HG03280 (cell line): Measurements from ENCODE around the gene TNFAIP1.

ENCODE experiments used
- ATAC-seq: cut with Tn5 transposase; IDR thresholded peaks from one replicate; pipeline ENCODE4 v1.9.1; 2021; ENCODE audit warnings: mild to moderate bottlenecking, moderate library complexity; ENCODE audit not compliant: unreplicated experiment

TNFAIP1 gene

GRCh38 chr17:28370035-28370743, 34.6 kb downstream of the TNFAIP1 start, which contains the start of gene VTN:
TSS of gene VTN (minus strand) at chr17:28370307. CDS start at chr17:28370203, 104 bp downstream.
- ATAC-seq: no peak

GRCh38 chr17:28370744-28371103, 35.2 kb downstream of the TNFAIP1 start:
- ATAC-seq: no peak

- ATAC-seq: peak; percentile 83
These were observed 36.0 kb downstream of the TNFAIP1 start, which contains the start of gene SARM1 for GRCh38 chr17:28371245-28372202. TSS of gene SARM1 (plus strand) at chr17:28371694. CDS start at chr17:28372033, 339 bp downstream.

- peak; percentile 14 for ATAC-seq
These were observed 36.8 kb downstream of the TNFAIP1 start for GRCh38 chr17:28372203-28372944.

- ATAC-seq: no peak
These were observed 37.3 kb downstream of the TNFAIP1 start for GRCh38 chr17:28372945-28373274.

- ATAC-seq: no peak
These were observed 44.5 kb downstream of the TNFAIP1 start for GRCh38 chr17:28379814-28380801.

GRCh38 chr17:28381141-28381825, 45.7 kb downstream of the TNFAIP1 start:
- no peak for ATAC-seq

GRCh38 chr17:28384281-28385036, 48.9 kb downstream of the TNFAIP1 start:
- ATAC-seq: peak; percentile 49

- ATAC-seq: no peak
These were observed 49.5 kb downstream of the TNFAIP1 start for GRCh38 chr17:28385037-28385400.

- ATAC-seq: no peak
These were observed 49.8 kb downstream of the TNFAIP1 start for GRCh38 chr17:28385406-28385805.

GRCh38 chr17:28386391-28386790, 50.8 kb downstream of the TNFAIP1 start:
- no peak for ATAC-seq

- no peak for ATAC-seq
These were observed 52.5 kb downstream of the TNFAIP1 start for GRCh38 chr17:28388106-28388505.

- ATAC-seq: no peak
These were observed 54.6 kb downstream of the TNFAIP1 start for GRCh38 chr17:28390141-28390540.

GRCh38 chr17:28390563-28390962, 55.0 kb downstream of the TNFAIP1 start:
- no peak for ATAC-seq

- ATAC-seq: no peak
These were observed 55.4 kb downstream of the TNFAIP1 start for GRCh38 chr17:28390984-28391383.

GRCh38 chr17:28391401-28391800, 55.8 kb downstream of the TNFAIP1 start:
- ATAC-seq: no peak

- ATAC-seq: no peak
These were observed 56.9 kb downstream of the TNFAIP1 start for GRCh38 chr17:28392491-28392890.

- ATAC-seq: no peak
These were observed 59.0 kb downstream of the TNFAIP1 start for GRCh38 chr17:28394337-28395116.
